K562 (cell line): ENCODE data around the gene TIMP4. TPM values are rescaled to one million over a fixed set of nuclear protein-coding genes. Genes with fewer than 3 reads are reported as not detected.

ENCODE experiments used
- ATAC-seq: fragments of 200-7000 bp; cut with Tn5 transposase; 3 replicates; pipeline ENCODE4 v1.9.1; 2020; ENCODE audit warnings: moderate library complexity
- BruUV-seq: library from RNA; stranded (reverse); fragments of 400-500 nt; replicated peaks from 2 replicates; lab custom pipeline; 2021; lab: Mats Ljungman, UMichigan
- CTCF ChIA-PET: fragments of 300-600 bp; formaldehyde crosslinking; extraction: SDS; loops from one replicate; lab custom pipeline; 2021; ENCODE audit warnings: low intra/inter-chr PET ratio; lab: Yijun Ruan, JAX
- POLR2A ChIA-PET: fragments of 300-600, 350-650 bp; sonication (Branson Sonifier 250); formaldehyde crosslinking; extraction: SDS; loops from one replicate; lab custom pipeline; 2021; ENCODE audit warnings: antibody characterized with exemption, inconsistent platforms; lab: Yijun Ruan, JAX
- DNase-seq, 4 experiments: peaks; one replicate each; pipeline versions ENCODE4 v3.0.0 to v3.0.0-alpha.2; 2011 to 2018; ENCODE audit warnings: low spot score in 3 of 4, mixed read lengths in 3 of 4; ENCODE audit errors: extremely low read depth in 1 of 4
- FAIRE-seq: peaks from 2 replicates; lab custom pipeline; 2011; peaks lifted over from hg19 to GRCh38; lab: Jason Lieb, UNC
- H2AFZ ChIP-seq: 2 replicates; pipeline ENCODE4 v1.6.0; 2011; ENCODE audit warnings: low read depth, low read length, control low read depth, inconsistent platforms
- H3K27ac ChIP-seq: fragments of 200-600 bp; 3 replicates; pipeline ENCODE4 v1.8.0; 2011; ENCODE audit warnings: low read depth, mild to moderate bottlenecking, control low read depth, inconsistent platforms, low read length, moderate library complexity, mixed read lengths; ENCODE audit errors: extremely low read depth
- H3K27me3 ChIP-seq, 2 experiments: fragments of 300-600 bp in 1 of 2; 2 replicates in 1 of 2; 3 replicates in 1 of 2; pipeline versions ENCODE4 v1.6.0 to v1.8.0; 2011; ENCODE audit warnings: inconsistent platforms in 2 of 2, low read length in 2 of 2, mild to moderate bottlenecking in 1 of 2, mixed read lengths in 1 of 2, moderate library complexity in 1 of 2; ENCODE audit not compliant: control insufficient read depth in 2 of 2, insufficient read depth in 2 of 2
- H3K36me3 ChIP-seq: fragments of 300-600 bp; 3 replicates; pipeline ENCODE4 v1.8.0; 2011; ENCODE audit warnings: mild to moderate bottlenecking, low read length, inconsistent platforms; ENCODE audit not compliant: control insufficient read depth, insufficient read depth
- H3K4me1 ChIP-seq, 2 experiments: fragments of 200-600 bp in 1 of 2; replicated peaks in 1 of 2; 2 replicates in 1 of 2; 3 replicates in 1 of 2; pipeline versions ENCODE4 v1.5.1 to v1.8.0; 2011; ENCODE audit warnings: inconsistent platforms in 2 of 2, low read length in 2 of 2, mild to moderate bottlenecking in 1 of 2, mixed read lengths in 1 of 2, moderate library complexity in 1 of 2; ENCODE audit not compliant: control insufficient read depth in 2 of 2, insufficient read depth in 2 of 2
- H3K4me2 ChIP-seq: 2 replicates; pipeline ENCODE4 v1.6.1; 2011; ENCODE audit warnings: low read length, control low read depth, inconsistent platforms, mixed read lengths; ENCODE audit not compliant: insufficient read depth
- H3K4me3 ChIP-seq: fragments of 200-600 bp; sonication (generic), shearing (Covaris generic); 2 replicates; pipeline ENCODE4 v1.5.1; 2016; ENCODE audit warnings: control low read depth, inconsistent platforms
- H3K79me2 ChIP-seq: fragments of 200-600 bp; 3 replicates; pipeline ENCODE4 v1.8.0; 2011; ENCODE audit warnings: low read length, inconsistent platforms; ENCODE audit not compliant: control insufficient read depth, insufficient read depth
- H3K9ac ChIP-seq, 2 experiments: 2 replicates each; pipeline versions ENCODE4 v1.6.0 to v1.6.1; 2011; ENCODE audit warnings: low read depth in 2 of 2, low read length in 2 of 2, control low read depth in 1 of 2, inconsistent platforms in 1 of 2, mild to moderate bottlenecking in 1 of 2, mixed read lengths in 1 of 2; ENCODE audit not compliant: insufficient read depth in 1 of 2
- H3K9me1 ChIP-seq: one replicate; pipeline ENCODE4 v1.6.0; 2011; ENCODE audit warnings: inconsistent platforms, mild to moderate bottlenecking, low read length, moderate library complexity; ENCODE audit not compliant: control insufficient read depth, insufficient read depth
- H3K9me3 ChIP-seq: replicated peaks from 2 replicates; pipeline ENCODE4 v1.5.1; 2011; ENCODE audit warnings: low read depth, low read length, inconsistent platforms; ENCODE audit not compliant: control insufficient read depth, insufficient read depth
- H4K20me1 ChIP-seq: replicated peaks from 2 replicates; pipeline ENCODE4 v1.6.1; 2011; ENCODE audit warnings: low read length, inconsistent platforms, mixed read lengths; ENCODE audit not compliant: control insufficient read depth, insufficient read depth
- COPS2 ChIP-seq: fragments of 450-650 bp; conservative IDR thresholded peaks from 2 replicates; pipeline ENCODE4 v1.6.1; 2016; ENCODE audit warnings: mild to moderate bottlenecking, moderate library complexity
- E2F1 ChIP-seq: sonication (generic); formaldehyde crosslinking; IDR thresholded peaks from 2 replicates; pipeline ENCODE4 v1.8.1; 2023; ENCODE audit warnings: mild to moderate bottlenecking, missing genetic modification reagents, moderate library complexity
- HEY1 ChIP-seq: fragments of 250-450 bp; sonication (Bioruptor Pico); IDR thresholded peaks from 2 replicates; pipeline ENCODE4 v1.5.0; 2020; ENCODE audit warnings: mild to moderate bottlenecking, moderate library complexity, borderline replicate concordance
- ZNF133 ChIP-seq: fragments of 250-450 bp; sonication (Bioruptor Pico); IDR thresholded peaks from 2 replicates; pipeline ENCODE4 v1.4.0; 2020; ENCODE audit warnings: mild to moderate bottlenecking
- ZNF41 ChIP-seq: fragments of 250-450 bp; sonication (Bioruptor Pico); conservative IDR thresholded peaks from 2 replicates; pipeline ENCODE4 v1.4.0; 2020; ENCODE audit warnings: mild to moderate bottlenecking
- ZNF507 ChIP-seq: conservative IDR thresholded peaks from 2 replicates; pipeline ENCODE4 v1.6.1; 2017; ENCODE audit warnings: missing genetic modification characterization, missing compliant biosample characterization
- WGBS: fragments of 100-300 bp; shearing (Covaris generic); methylation state at CpG from one replicate; pipeline ENCODE4 v1.1.6; 2016; ENCODE audit warnings: low coverage, mixed read lengths; ENCODE audit not compliant: insufficient coverage; ENCODE audit errors: missing lambda C conversion rate; 5-methylcytosine and 5-hydroxymethylcytosine counted together
- in situ Hi-C: fragments of 300-500 bp; cut with MboI; formaldehyde crosslinking; loops from 4 replicates; pipeline ENCODE4 v1.15.0; 2018; ENCODE audit warnings: inconsistent platforms, mixed read lengths
- intact Hi-C: fragments of 100-400 bp; cut with micrococcal nuclease; formaldehyde crosslinking; loops from 2 replicates; pipeline ENCODE4 v1.14.2; 2022
- polyA plus RNA-seq, 8 experiments: library from polyadenylated mRNA; depleted of rRNA in 4 of 8; stranded (reverse) in 5 of 8; unstranded in 3 of 8; fragments of >200 nt; fragmentation: Nextera tagmentation in 2 of 8; fragmentation: Illumina TruSeq in 1 of 8; extraction: Ambion mirVana in 2 of 8; extraction: Trizol in 1 of 8; gene quantifications; 2 replicates each; pipeline versions ENCODE4 v1.2.1 to v1.2.3, GENCODE V29; 2011 to 2014; ENCODE audit warnings: inconsistent platforms in 1 of 8, missing spikeins in 1 of 8
- total RNA-seq, 7 experiments: library from RNA; depleted of rRNA in 6 of 7; stranded (reverse); fragments of >200 nt in 6 of 7; fragmentation: Illumina TruSeq in 2 of 7; extraction: Trizol in 2 of 7; gene quantifications; 2 replicates each; pipeline versions ENCODE4 v1.2.1 to v1.2.3, GENCODE V29; 2011 to 2021; ENCODE audit warnings: low replicate concordance in 1 of 7

Gene TIMP4
- total and polyA plus RNA-seq, 9 of the 15 experiments (the other 6 are each of a cell fraction or from before 2014, with no cell fraction given), result 0.03 to 0.07 TPM; not detected in 7

DNA sequence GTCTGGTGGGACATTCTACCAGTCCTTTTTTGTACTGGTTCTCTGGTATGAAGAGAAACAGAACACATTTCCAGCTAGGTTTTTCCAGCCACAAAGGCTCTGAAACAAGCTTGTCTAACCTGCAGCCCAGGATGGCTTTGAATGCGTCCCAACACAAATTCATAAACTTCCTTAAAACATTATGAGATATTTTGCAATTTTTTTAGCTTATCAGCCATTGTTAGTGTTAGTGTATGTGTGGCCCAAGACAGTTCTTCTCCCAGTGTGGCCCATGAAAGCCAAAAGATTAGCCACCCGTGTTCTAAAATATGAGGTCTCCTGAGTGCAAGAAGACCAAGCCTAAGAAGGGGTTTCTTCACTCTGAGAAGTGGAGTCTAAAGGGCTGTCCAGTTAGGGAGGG lies 18.4 kb upstream of the TIMP4 start:
- H3K4me2 ChIP-seq, result no peak overlapping the region
- no peaks in the 10 kb centered on the region for H3K36me3 ChIP-seq
- POLR2A ChIA-PET, result interaction anchor here (0.8 kb wide), 1 partner anchor 9 kb away, joined by 3 read pairs; no protein-coding TSS in a partner anchor
- no peak for TF ChIP-seq ZNF41 (CRISPR knock-in tag)
- no peak for TF ChIP-seq ZNF507 (tag)
- TF ChIP-seq ZNF133 (CRISPR knock-in tag), result no peak
- no peak for TF ChIP-seq COPS2
- TF ChIP-seq E2F1 (CRISPR knock-in tag), result no peak
- TF ChIP-seq HEY1 (CRISPR knock-in tag), result no peak
- FAIRE-seq, result no peak
- DNase-seq, result no peak
- no TSS peak for BruUV-seq
- no peak for ATAC-seq
- H3K9me1 ChIP-seq, result no peaks in the 10 kb centered on the region
- CTCF ChIA-PET, result interaction anchor here (3.4 to 3.9 kb wide), 2 partner anchors 38 to 42 kb away, joined by 24 to 27 read pairs; no protein-coding TSS in a partner anchor
- no peaks in the 10 kb centered on the region for H4K20me1 ChIP-seq
- in situ Hi-C loops, result no loop called here
- intact Hi-C loops, result loop anchor here (5.0 kb wide), 2 partner anchors 305 to 330 kb away; partner anchors contain the start of genes TAMM41 and TSEN2
- WGBS, result 4% methylated on average over 2 of the region's 2 CpGs
- no peaks in the 10 kb centered on the region for H3K9me3 ChIP-seq
- H3K27me3 ChIP-seq, result peaks cover 0 to 10% of the 10 kb centered on the region in 2 experiments; a peak in 3 of 5 replicates
- no peaks in the 10 kb centered on the region for H3K79me2 ChIP-seq
- H3K9ac ChIP-seq, result no peak overlapping the region
- H3K27ac ChIP-seq, result no peak overlapping the region
- H3K4me3 ChIP-seq, result no peak overlapping the region
- H3K4me1 ChIP-seq, result no peaks in the 10 kb centered on the region
- no peak overlapping the region for H2AFZ ChIP-seq
